Muscle layer of colon (tissue), 2 donors: ENCODE measurements around the gene MRLN.
"Not testable (repeated sequence)": the region's sequence is repeated elsewhere in the genome, so short reads cannot be mapped to it uniquely, and the experiment has no call there.

ENCODE experiments used
- H3K27ac ChIP-seq: one replicate; pipeline ENCODE4 v1.7.0; 2013; ENCODE audit warnings: low read depth, mild to moderate bottlenecking, low read length, moderate library complexity
- H3K27me3 ChIP-seq, 2 donors: one replicate each; pipeline ENCODE4 v1.7.0; 2013; ENCODE audit warnings: low read length in 2 of 2, mild to moderate bottlenecking in 2 of 2; ENCODE audit not compliant: insufficient read depth in 2 of 2, control insufficient read depth in 1 of 2
- H3K36me3 ChIP-seq: one replicate; pipeline ENCODE4 v1.7.0; 2013; ENCODE audit warnings: mild to moderate bottlenecking, low read length; ENCODE audit not compliant: insufficient read depth
- H3K4me1 ChIP-seq: one replicate; pipeline ENCODE4 v1.7.0; 2013; ENCODE audit warnings: mild to moderate bottlenecking, low read length; ENCODE audit not compliant: insufficient read depth
- H3K4me3 ChIP-seq, 2 donors: one replicate each; pipeline ENCODE4 v1.7.0; 2013; ENCODE audit warnings: low read length in 2 of 2, low read depth in 1 of 2, mild to moderate bottlenecking in 1 of 2, moderate library complexity in 1 of 2
- H3K9ac ChIP-seq: one replicate; pipeline ENCODE4 v1.7.0; 2013; ENCODE audit warnings: low read length
- H3K9me3 ChIP-seq: one replicate; pipeline ENCODE4 v1.7.0; 2013; ENCODE audit warnings: mild to moderate bottlenecking, low read length
- donor health status: abdominal sarcoma.
- donor health status: Adenocarcinoma of cecum.

MRLN gene

DNA sequence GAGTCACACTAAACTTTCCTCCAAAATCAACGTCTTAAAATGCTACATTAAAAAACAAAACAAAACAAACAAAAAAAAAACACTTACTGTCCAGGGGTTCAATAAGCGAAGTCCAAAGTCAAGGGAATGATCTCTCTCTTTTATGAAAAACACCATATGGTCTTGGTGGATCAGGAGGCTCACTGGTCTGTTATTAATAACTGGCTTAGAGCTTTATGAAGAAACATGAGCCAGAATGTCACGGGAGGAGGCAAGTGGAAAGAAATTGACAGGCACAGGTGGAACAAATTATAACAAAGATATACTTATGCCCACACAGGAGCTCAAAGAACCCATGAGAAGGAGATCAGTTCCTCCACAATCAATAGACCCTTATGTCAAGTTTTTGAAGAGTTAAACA, at the start of gene MRLN:
Gene MRLN (minus strand): TSS at position 189 of the 400 bp plus-strand sequence.
- Histone ChIP-seq H3K4me1 (no peaks in the 10 kb centered on the region), H3K36me3 (no peaks in the 10 kb centered on the region), H3K27ac (no peak within 1 kb of the TSS), H3K4me3 (no peak within 1 kb of the TSS), H3K27me3 (no peaks in the 10 kb centered on the region), H3K9ac (no peak within 1 kb of the TSS), H3K9me3 (no peaks in the 10 kb centered on the region)

GRCh38 chr10:59801171-59801570, 47.9 kb upstream of the MRLN start:
- no peak overlapping the region for H3K4me3 ChIP-seq
- H3K27ac ChIP-seq = no peak overlapping the region
- no peaks in the 10 kb centered on the region for H3K27me3 ChIP-seq
- H3K9ac ChIP-seq = no peak overlapping the region
- peaks cover 42% of the 10 kb centered on the region for H3K36me3 ChIP-seq
- no peaks in the 10 kb centered on the region for H3K4me1 ChIP-seq
- H3K9me3 ChIP-seq = no peaks in the 10 kb centered on the region

DNA sequence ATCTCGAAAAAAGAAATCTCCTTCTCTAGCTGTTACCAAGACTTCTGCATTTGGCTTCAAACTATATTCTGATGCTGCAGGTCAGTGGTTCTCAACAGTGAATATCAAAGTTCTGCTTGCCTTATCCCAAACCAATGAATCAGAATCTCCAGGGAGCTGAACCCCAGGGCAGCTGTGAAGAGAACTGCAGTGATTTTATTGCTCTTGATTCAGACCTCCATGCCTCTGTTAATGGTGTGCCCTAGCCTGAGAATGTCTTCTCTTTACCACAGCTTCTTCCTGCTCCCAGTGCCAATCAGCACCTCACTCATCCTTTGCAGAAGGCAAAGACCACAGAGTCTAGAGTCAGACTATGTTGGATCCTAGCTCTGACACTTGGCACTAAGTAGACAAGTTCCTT, 46.2 kb upstream of the MRLN start:
- no peak overlapping the region for H3K27ac ChIP-seq
- no peak overlapping the region for H3K9ac ChIP-seq
- H3K4me1 ChIP-seq = no peaks in the 10 kb centered on the region
- H3K27me3 ChIP-seq = no peaks in the 10 kb centered on the region
- H3K9me3 ChIP-seq = no peaks in the 10 kb centered on the region
- H3K4me3 ChIP-seq = no peak overlapping the region
- H3K36me3 ChIP-seq = peaks cover 33% of the 10 kb centered on the region

- Histone ChIP-seq H3K27ac (no peak overlapping the region), H3K9me3 (no peaks in the 10 kb centered on the region), H3K36me3 (peaks cover 56% of the 10 kb centered on the region), H3K4me3 (no peak overlapping the region), H3K9ac (no peak overlapping the region), H3K27me3 (no peaks in the 10 kb centered on the region), H3K4me1 (peaks cover 5% of the 10 kb centered on the region)
Measured at GRCh38 chr10:59793919-59794318, 40.7 kb upstream of the MRLN start.

GRCh38 chr10:59792812-59793211, 39.6 kb upstream of the MRLN start:
- H3K27ac ChIP-seq = no peak overlapping the region
- H3K4me1 ChIP-seq = peaks cover 5% of the 10 kb centered on the region
- H3K27me3 ChIP-seq = no peaks in the 10 kb centered on the region
- no peak overlapping the region for H3K9ac ChIP-seq
- H3K4me3 ChIP-seq = no peak overlapping the region
- no peaks in the 10 kb centered on the region for H3K9me3 ChIP-seq
- H3K36me3 ChIP-seq = peaks cover 52% of the 10 kb centered on the region

GRCh38 chr10:59791601-59792000, 38.3 kb upstream of the MRLN start:
- H3K9ac ChIP-seq = no peak overlapping the region
- H3K36me3 ChIP-seq = peaks cover 48% of the 10 kb centered on the region
- no peaks in the 10 kb centered on the region for H3K27me3 ChIP-seq
- peaks cover 5% of the 10 kb centered on the region for H3K4me1 ChIP-seq
- H3K4me3 ChIP-seq = no peak overlapping the region
- H3K9me3 ChIP-seq = no peaks in the 10 kb centered on the region
- H3K27ac ChIP-seq = no peak overlapping the region

DNA sequence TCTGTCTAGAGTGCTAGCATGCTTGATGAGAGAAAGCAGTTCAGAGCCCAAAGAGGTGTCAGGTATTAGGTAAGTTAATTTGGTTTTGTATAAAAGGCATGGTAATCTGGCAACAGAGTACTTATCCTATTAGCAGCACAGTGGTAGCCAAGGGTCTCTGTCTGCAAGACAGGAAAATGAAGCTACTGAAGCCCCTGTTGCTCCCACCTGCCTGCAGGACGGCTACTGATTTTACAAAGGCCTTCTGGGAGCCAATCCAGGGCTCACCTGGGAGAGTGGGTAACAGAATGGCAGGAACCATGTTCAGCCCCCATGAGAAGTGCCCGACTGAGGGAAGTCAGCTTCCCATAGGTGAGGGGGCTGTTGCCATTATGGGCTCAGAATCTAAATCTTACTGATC, 36.8 kb upstream of the MRLN start:
- not testable (repeated sequence) for H3K27me3 ChIP-seq

DNA sequence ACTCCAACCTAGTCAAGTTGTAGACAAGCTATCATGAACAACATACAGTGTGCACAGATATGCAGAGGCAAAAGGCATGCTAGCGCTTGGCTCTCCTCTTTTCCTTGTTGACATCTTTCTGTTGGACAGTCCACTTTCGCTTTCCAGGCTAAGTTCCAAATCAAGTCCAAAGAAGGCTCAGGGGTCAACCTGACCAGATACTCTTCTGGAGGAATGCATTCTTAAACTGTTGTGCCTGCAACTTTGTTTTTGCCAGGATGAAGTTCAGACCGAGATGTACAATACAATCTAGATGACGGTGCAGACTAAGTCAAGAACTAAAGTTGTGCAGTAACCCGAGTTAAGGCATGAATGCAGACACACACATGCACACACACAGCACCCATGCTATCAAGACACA, 35.7 kb upstream of the MRLN start:
- not testable (repeated sequence) for H3K27ac ChIP-seq, H3K9me3 ChIP-seq, H3K27me3 ChIP-seq, H3K4me1 ChIP-seq, H3K4me3 ChIP-seq, H3K9ac ChIP-seq
- H3K36me3 ChIP-seq = peaks cover 34% of the 10 kb centered on the region

More for the DNA sequence above, 36.8 kb upstream of the MRLN start:
- not testable (repeated sequence) for H3K4me1 ChIP-seq, H3K27ac ChIP-seq, H3K4me3 ChIP-seq, H3K9ac ChIP-seq, H3K9me3 ChIP-seq
- peaks cover 44% of the 10 kb centered on the region for H3K36me3 ChIP-seq

GRCh38 chr10:59787032-59787431, 33.8 kb upstream of the MRLN start:
- not testable (repeated sequence) for H3K4me1 ChIP-seq, H3K27me3 ChIP-seq, H3K9ac ChIP-seq, H3K4me3 ChIP-seq, H3K9me3 ChIP-seq, H3K27ac ChIP-seq
- peaks cover 19% of the 10 kb centered on the region for H3K36me3 ChIP-seq

DNA sequence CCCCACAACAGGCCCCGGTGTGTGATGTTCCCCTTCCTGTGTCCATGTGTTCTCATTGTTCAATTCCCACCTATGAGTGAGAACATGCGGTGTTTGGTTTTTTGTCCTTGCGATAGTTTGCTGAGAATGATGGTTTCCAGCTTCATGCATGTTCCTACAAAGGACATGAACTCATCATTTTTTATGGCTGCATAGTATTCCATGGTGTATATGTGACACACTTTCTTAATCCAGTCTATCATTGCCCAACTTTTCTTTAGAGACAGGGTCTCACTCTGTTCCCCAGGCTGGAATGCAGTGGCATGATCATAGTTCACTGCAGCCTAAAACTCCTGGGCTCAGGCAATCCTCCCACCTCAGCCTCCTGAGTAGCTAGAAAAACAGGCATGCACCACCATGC, 32.2 kb upstream of the MRLN start:
- not testable (repeated sequence) for H3K27me3 ChIP-seq, H3K27ac ChIP-seq, H3K4me3 ChIP-seq, H3K36me3 ChIP-seq, H3K9me3 ChIP-seq, H3K9ac ChIP-seq, H3K4me1 ChIP-seq

GRCh38 chr10:59781511-59781910, 28.3 kb upstream of the MRLN start:
- no peaks in the 10 kb centered on the region for H3K4me1 ChIP-seq

DNA sequence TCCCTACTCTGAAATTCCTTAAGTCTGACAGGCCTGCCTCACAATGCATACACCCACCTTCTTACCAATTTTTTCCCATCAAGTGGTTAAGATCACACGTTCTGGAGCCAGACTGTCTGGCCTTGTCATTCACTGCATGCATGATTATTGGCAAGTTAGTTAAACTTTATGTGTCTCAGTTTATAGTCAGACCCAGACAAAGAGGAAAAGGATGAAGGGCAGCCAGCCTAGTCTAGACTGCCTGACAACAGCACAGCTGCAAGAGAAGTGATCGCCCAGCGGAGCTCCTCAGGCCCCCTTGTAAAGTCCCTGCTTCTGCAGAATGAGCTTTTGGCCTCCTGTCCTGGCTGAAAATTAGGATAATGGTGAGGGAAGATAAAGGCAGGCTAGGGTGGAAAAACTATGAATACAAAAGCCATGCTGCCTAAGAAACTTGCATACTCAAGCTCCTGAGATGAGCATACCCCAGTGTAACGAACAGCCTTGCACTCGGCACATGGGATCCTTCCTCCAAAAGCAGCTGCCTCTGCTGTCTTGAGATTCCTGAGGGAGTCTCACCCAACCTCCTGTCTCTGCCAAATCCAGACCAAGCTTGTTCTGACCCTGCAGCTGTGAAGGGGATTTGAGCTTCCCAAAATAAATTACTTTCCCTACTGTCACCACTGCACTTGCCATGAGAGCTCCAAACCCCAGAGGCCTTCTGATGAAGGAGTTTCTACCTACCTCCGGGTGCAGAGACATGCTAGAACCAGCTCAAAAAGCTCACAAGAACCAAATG, 26.7 kb upstream of the MRLN start:
- no peaks in the 10 kb centered on the region for H3K4me1 ChIP-seq
- no peak overlapping the region for H3K27ac ChIP-seq
- H3K36me3 ChIP-seq = no peaks in the 10 kb centered on the region
- H3K27me3 ChIP-seq = no peaks in the 10 kb centered on the region
- H3K4me3 ChIP-seq = no peak overlapping the region
- no peaks in the 10 kb centered on the region for H3K9me3 ChIP-seq
- no peak overlapping the region for H3K9ac ChIP-seq

More at GRCh38 chr10:59781511-59781910, 28.3 kb upstream of the MRLN start:
- Histone ChIP-seq H3K9me3 (no peaks in the 10 kb centered on the region), H3K36me3 (no peaks in the 10 kb centered on the region), H3K27ac (no peak overlapping the region), H3K9ac (no peak overlapping the region), H3K4me3 (no peak overlapping the region), H3K27me3 (no peaks in the 10 kb centered on the region)
